Measurements from ENCODE around the gene SMIM29. TPM values are rescaled to one million over a fixed set of nuclear protein-coding genes. Genes with fewer than 3 reads are reported as not detected.

SMIM29 gene
- total RNA-seq, 3 donors from 2014 or later, result 22.0 to 25.3 (median 22.8) TPM

- H3K36me3 ChIP-seq, result no peaks in the 10 kb centered on the region
- H3K27me3 ChIP-seq, result no peaks in the 10 kb centered on the region
- TF ChIP-seq POLR2AphosphoS5 (IDR thresholded peaks at IDR 0.05), result peak in 1 of 3 donors; percentile 11
- TF ChIP-seq POLR2A (IDR thresholded peaks at IDR 0.05), result no peak
- no peak for TF ChIP-seq CTCF (IDR thresholded peaks at IDR 0.05)
- peak overlapping the region; percentile 37 to 83 for H3K27ac ChIP-seq
- H3K4me1 ChIP-seq, result peaks cover 5 to 15% of the 10 kb centered on the region in 2 donors
- DNase-seq (ENCODE audit: low spot score in 2 of 2), result peak in 1 of 2 donors; percentile 56
- H3K4me3 ChIP-seq, result peak overlapping the region in 1 of 3 donors; percentile 46
- H3K9me3 ChIP-seq, result no peaks in the 10 kb centered on the region
- intact Hi-C loops (cut with DNase I; ENCODE audit: low total_unique reads), result no loop called here
Measured at GRCh38 chr6:34243901-34244884, 4.6 kb downstream of the SMIM29 start.

DNA sequence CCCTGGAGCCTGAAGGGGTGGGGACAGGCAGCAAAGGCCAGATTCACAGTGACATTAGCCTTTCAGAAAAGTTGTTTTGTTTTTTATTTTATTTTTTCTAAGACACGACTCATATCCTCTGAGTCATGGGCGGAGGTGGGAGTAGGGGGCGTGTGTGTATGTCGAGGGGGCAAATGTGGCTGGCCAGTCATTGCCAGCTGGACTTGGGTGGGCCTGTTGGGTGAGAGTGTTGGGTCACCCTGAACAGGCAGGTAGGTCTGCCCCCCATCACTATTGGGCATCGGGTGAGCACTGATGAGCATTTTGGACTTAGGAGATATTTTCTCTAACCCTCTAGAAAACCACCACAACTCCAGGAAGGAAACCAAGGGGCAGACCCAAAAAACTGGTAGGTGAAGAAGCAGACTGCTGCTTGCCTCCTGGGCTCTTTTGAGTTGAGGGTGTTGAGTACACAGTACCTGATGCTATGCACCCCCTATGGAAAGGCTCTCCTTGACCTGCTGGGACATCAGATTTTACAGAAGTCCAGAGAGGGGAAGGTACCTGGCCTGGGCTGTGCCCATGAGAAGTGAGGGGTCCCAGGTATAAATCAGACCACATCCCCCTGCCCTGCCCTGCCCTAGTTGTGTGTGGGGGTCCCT, 5.6 kb downstream of the SMIM29 start:
- H3K27ac ChIP-seq, result peak overlapping the region; percentile 37 to 83
- no peaks in the 10 kb centered on the region for H3K27me3 ChIP-seq
- no peak overlapping the region for H3K4me3 ChIP-seq
- no peaks in the 10 kb centered on the region for H3K9me3 ChIP-seq
- no peaks in the 10 kb centered on the region for H3K36me3 ChIP-seq
- DNase-seq (ENCODE audit: low spot score in 2 of 2), result peak in 1 of 2 donors; percentile 37
- no peak for TF ChIP-seq POLR2AphosphoS5 (IDR thresholded peaks at IDR 0.05)
- TF ChIP-seq POLR2A (IDR thresholded peaks at IDR 0.05), result no peak
- no peak for TF ChIP-seq CTCF (IDR thresholded peaks at IDR 0.05)
- peaks cover 5 to 15% of the 10 kb centered on the region in 2 donors for H3K4me1 ChIP-seq
- intact Hi-C loops (cut with DNase I; ENCODE audit: low total_unique reads), result no loop called here

GRCh38 chr6:34242252-34243130, 6.3 kb downstream of the SMIM29 start:
- Histone ChIP-seq H3K27ac (no peak overlapping the region), H3K4me3 (no peak overlapping the region), H3K36me3 (no peaks in the 10 kb centered on the region), H3K4me1 (peaks cover 5 to 8% of the 10 kb centered on the region in 2 donors), H3K9me3 (no peaks in the 10 kb centered on the region), H3K27me3 (no peaks in the 10 kb centered on the region)
- intact Hi-C loops (cut with DNase I; ENCODE audit: low total_unique reads), result no loop called here
- TF ChIP-seq CTCF (IDR thresholded peaks at IDR 0.05) (no peak), POLR2A (IDR thresholded peaks at IDR 0.05) (no peak), POLR2AphosphoS5 (IDR thresholded peaks at IDR 0.05) (no peak)
- DNase-seq (ENCODE audit: low spot score in 2 of 2), result peak in 1 of 2 donors; percentile 36

- H3K36me3 ChIP-seq, result no peaks in the 10 kb centered on the region
- TF ChIP-seq POLR2AphosphoS5 (IDR thresholded peaks at IDR 0.05) (no peak), CTCF (IDR thresholded peaks at IDR 0.05) (no peak), POLR2A (IDR thresholded peaks at IDR 0.05) (no peak)
- no peak overlapping the region for H3K4me3 ChIP-seq
- no peaks in the 10 kb centered on the region for H3K9me3 ChIP-seq
- peaks cover 5 to 8% of the 10 kb centered on the region in 2 donors for H3K4me1 ChIP-seq
- no peaks in the 10 kb centered on the region for H3K27me3 ChIP-seq
- H3K27ac ChIP-seq, result no peak overlapping the region
- intact Hi-C loops (cut with DNase I; ENCODE audit: low total_unique reads), result no loop called here
- DNase-seq (ENCODE audit: low spot score in 2 of 2), result peak in 1 of 2 donors; percentile 46
Measured at GRCh38 chr6:34241351-34242215, 7.2 kb downstream of the SMIM29 start.
